Lower leg skin (tissue), 3 donors: Measurements from ENCODE around the gene LTC4S.

Source experiments
- CTCF ChIP-seq, 3 donors: fragments of 450-650 bp; IDR thresholded peaks; one replicate each; pipeline ENCODE4 v1.5.1; 2016; ENCODE audit warnings: antibody characterized with exemption in 3 of 3, mild to moderate bottlenecking in 3 of 3, moderate library complexity in 2 of 3
- POLR2A ChIP-seq, 2 donors: fragments of 450-650 bp; IDR thresholded peaks; one replicate each; pipeline ENCODE4 v1.6.1; 2016 to 2017; ENCODE audit warnings: antibody characterized with exemption in 2 of 2, mild to moderate bottlenecking in 1 of 2, moderate library complexity in 1 of 2

GRCh38 chr5:179834120-179834519 lies 40.3 kb downstream of the LTC4S start:
- TF ChIP-seq CTCF (IDR thresholded peaks at IDR 0.05) (no peak), POLR2A (IDR thresholded peaks at IDR 0.05) (no peak)
